MCF 10A (cell line): ENCODE measurements around the gene PPP6R3. TPM values are rescaled to one million over a fixed set of nuclear protein-coding genes. Genes with fewer than 3 reads are reported as not detected.

Source experiments
- BruUV-seq: library from RNA; stranded (reverse); fragments of 400-500 nt; replicated peaks from 2 replicates; lab custom pipeline; 2021; lab: Mats Ljungman, UMichigan
- CTCF ChIA-PET: fragments of 300-600 bp; sonication (Branson Sonifier 250); formaldehyde crosslinking; extraction: SDS; loops from one replicate; lab custom pipeline; 2021; ENCODE audit warnings: antibody characterized with exemption, inconsistent platforms; lab: Yijun Ruan, JAX
- POLR2A ChIA-PET: fragments of 300-600, 350-650 bp; sonication (Branson Sonifier 250); formaldehyde crosslinking; extraction: SDS; loops from one replicate; lab custom pipeline; 2020; ENCODE audit warnings: antibody characterized with exemption, inconsistent platforms; lab: Yijun Ruan, JAX
- DNase-seq: peaks from one replicate; pipeline ENCODE4 v3.0.0-alpha.2; 2018; ENCODE audit not compliant: unreplicated experiment
- H3K27ac Mint-ChIP-seq: one replicate; pipeline ENCODE4 v1.8.0; 2022; ENCODE audit warnings: mild to moderate bottlenecking, low read depth, mixed read lengths; ENCODE audit not compliant: unreplicated experiment
- H3K27me3 Mint-ChIP-seq: one replicate; pipeline ENCODE4 v1.8.0; 2022; ENCODE audit warnings: mixed read lengths; ENCODE audit not compliant: insufficient read depth, unreplicated experiment
- H3K36me3 Mint-ChIP-seq: one replicate; pipeline ENCODE4 v1.8.0; 2022; ENCODE audit warnings: mild to moderate bottlenecking, moderate library complexity, mixed read lengths; ENCODE audit not compliant: insufficient read depth, unreplicated experiment
- H3K4me1 Mint-ChIP-seq: one replicate; pipeline ENCODE4 v1.8.0; 2022; ENCODE audit warnings: mixed read lengths; ENCODE audit not compliant: insufficient read depth, unreplicated experiment
- H3K4me3 Mint-ChIP-seq: one replicate; pipeline ENCODE4 v1.8.0; 2022; ENCODE audit warnings: mild to moderate bottlenecking, moderate library complexity, mixed read lengths; ENCODE audit not compliant: unreplicated experiment
- H3K9me3 Mint-ChIP-seq: one replicate; pipeline ENCODE4 v1.8.0; 2022; ENCODE audit warnings: mixed read lengths; ENCODE audit not compliant: unreplicated experiment
- CTCF ChIP-seq: fragments of 200-600 bp; IDR thresholded peaks from one replicate; pipeline ENCODE4 v1.8.0; 2022; ENCODE audit warnings: antibody characterized with exemption, mild to moderate bottlenecking; ENCODE audit not compliant: unreplicated experiment
- intact Hi-C: fragments of 100-400 bp; cut with micrococcal nuclease; formaldehyde crosslinking; loops from 2 replicates; pipeline ENCODE4 v1.14.1; 2022
- total RNA-seq: library from RNA; stranded (reverse); gene quantifications from 2 replicates; pipeline ENCODE4 v1.2.3, GENCODE V29; 2022

PPP6R3 gene
- total RNA-seq, 1 experiment from 2014 or later: 95.7 TPM

- no peak for DNase-seq
- H3K27ac Mint-ChIP-seq: no peak overlapping the region
- peaks cover 9% of the 10 kb centered on the region for H3K9me3 Mint-ChIP-seq
- intact Hi-C loops: no loop called here
- no peaks in the 10 kb centered on the region for H3K4me1 Mint-ChIP-seq
- no TSS peak for BruUV-seq
- POLR2A ChIA-PET: no interaction called here
- no peaks in the 10 kb centered on the region for H3K27me3 Mint-ChIP-seq
- peaks cover 68% of the 10 kb centered on the region for H3K36me3 Mint-ChIP-seq
- H3K4me3 Mint-ChIP-seq: no peak overlapping the region
- CTCF ChIA-PET: interaction anchor here (1.3 kb wide), 1 partner anchor 127 kb away, joined by 3 read pairs; no protein-coding TSS in a partner anchor
- no peak for TF ChIP-seq CTCF
These were observed 34.6 kb upstream of the PPP6R3 start for GRCh38 chr11:68425866-68426380.

GRCh38 chr11:68429661-68430060 is 30.9 kb upstream of the PPP6R3 start:
- intact Hi-C loops: no loop called here
- no peaks in the 10 kb centered on the region for H3K4me1 Mint-ChIP-seq
- no peak overlapping the region for H3K4me3 Mint-ChIP-seq
- no peaks in the 10 kb centered on the region for H3K27me3 Mint-ChIP-seq
- no peak for DNase-seq
- peaks cover 60% of the 10 kb centered on the region for H3K36me3 Mint-ChIP-seq
- BruUV-seq: no TSS peak
- H3K27ac Mint-ChIP-seq: no peak overlapping the region
- H3K9me3 Mint-ChIP-seq: peaks cover 9% of the 10 kb centered on the region
- CTCF ChIA-PET: no interaction called here
- no peak for TF ChIP-seq CTCF
- POLR2A ChIA-PET: no interaction called here

GRCh38 chr11:68430384-68430783 is 30.2 kb upstream of the PPP6R3 start:
- H3K9me3 Mint-ChIP-seq: peaks cover 9% of the 10 kb centered on the region
- CTCF ChIA-PET: no interaction called here
- no peaks in the 10 kb centered on the region for H3K27me3 Mint-ChIP-seq
- POLR2A ChIA-PET: no interaction called here
- no peak overlapping the region for H3K27ac Mint-ChIP-seq
- no TSS peak for BruUV-seq
- H3K36me3 Mint-ChIP-seq: peaks cover 54% of the 10 kb centered on the region
- TF ChIP-seq CTCF: no peak
- no peak for DNase-seq
- intact Hi-C loops: no loop called here
- H3K4me3 Mint-ChIP-seq: no peak overlapping the region
- no peaks in the 10 kb centered on the region for H3K4me1 Mint-ChIP-seq

GRCh38 chr11:68430801-68431200 is 29.8 kb upstream of the PPP6R3 start:
- CTCF ChIA-PET: no interaction called here
- no TSS peak for BruUV-seq
- DNase-seq: no peak
- Mint-ChIP-seq H3K4me1 (no peaks in the 10 kb centered on the region), H3K27ac (no peak overlapping the region), H3K36me3 (peaks cover 49% of the 10 kb centered on the region), H3K4me3 (no peak overlapping the region), H3K9me3 (peaks cover 9% of the 10 kb centered on the region), H3K27me3 (no peaks in the 10 kb centered on the region)
- POLR2A ChIA-PET: no interaction called here
- TF ChIP-seq CTCF: no peak
- intact Hi-C loops: no loop called here
